HepG2 (cell line): Measurements from ENCODE around the gene DNALI1. TPM values are rescaled to one million over a fixed set of nuclear protein-coding genes. Genes with fewer than 3 reads are reported as not detected.

Source experiments
- SPEN ChIP-seq: sonication (generic); formaldehyde crosslinking; IDR thresholded peaks from 2 replicates; pipeline ENCODE4 v1.5.1; 2020; ENCODE audit warnings: low read depth, mild to moderate bottlenecking, missing genetic modification reagents
- polyA plus RNA-seq, 8 experiments: library from polyadenylated mRNA; depleted of rRNA in 3 of 8; stranded (reverse) in 7 of 8; unstranded in 1 of 8; fragments of >200 nt; fragmentation: Illumina TruSeq in 4 of 8; extraction: Trizol in 4 of 8; gene quantifications; 2 replicates each; pipeline versions ENCODE4 v1.2.1 to v1.2.3, GENCODE V29; 2011 to 2016; ENCODE audit warnings: low read depth in 4 of 8, missing spikeins in 1 of 8, mixed read lengths in 1 of 8; ENCODE audit not compliant: insufficient read depth in 1 of 8
- total RNA-seq, 5 experiments: library from RNA; depleted of rRNA; stranded (reverse); fragments of >200 nt; fragmentation: Illumina TruSeq; extraction: Trizol; gene quantifications; 2 replicates each; pipeline ENCODE4 v1.2.3, GENCODE V29; 2016; ENCODE audit warnings: low read depth in 1 of 5
- TF ChIP-seq, protein P1 (sequence below): sonication (generic); formaldehyde crosslinking; IDR thresholded peaks from 2 replicates; pipeline ENCODE4 v1.5.1; 2020; ENCODE audit warnings: mild to moderate bottlenecking, missing genetic modification reagents, borderline replicate concordance
- TF ChIP-seq, protein P2 (sequence below): sonication (generic); formaldehyde crosslinking; IDR thresholded peaks from 2 replicates; pipeline ENCODE4 v1.4.0; 2020; ENCODE audit warnings: missing genetic modification reagents
- TF ChIP-seq, protein P3 (sequence below): sonication (generic); formaldehyde crosslinking; IDR thresholded peaks from 2 replicates; pipeline ENCODE4 v1.5.1; 2020; ENCODE audit warnings: missing genetic modification reagents, mild to moderate bottlenecking, borderline replicate concordance
- TF ChIP-seq, protein P4 (sequence below), 2 experiments: sonication (generic) in 1 of 2; formaldehyde crosslinking in 1 of 2; IDR thresholded peaks; 2 replicates each; pipeline versions ENCODE4 v1.6.1 to v1.9.0; 2014 to 2022; ENCODE audit warnings: antibody characterized with exemption in 1 of 2, borderline replicate concordance in 1 of 2, inconsistent platforms in 1 of 2, low read depth in 1 of 2, missing genetic modification reagents in 1 of 2

Gene DNALI1
- total and polyA plus RNA-seq, 2 of the 13 experiments (the other 11 are each of a cell fraction or from before 2014, with no cell fraction given) = 0.42 to 0.70 TPM

DNA sequence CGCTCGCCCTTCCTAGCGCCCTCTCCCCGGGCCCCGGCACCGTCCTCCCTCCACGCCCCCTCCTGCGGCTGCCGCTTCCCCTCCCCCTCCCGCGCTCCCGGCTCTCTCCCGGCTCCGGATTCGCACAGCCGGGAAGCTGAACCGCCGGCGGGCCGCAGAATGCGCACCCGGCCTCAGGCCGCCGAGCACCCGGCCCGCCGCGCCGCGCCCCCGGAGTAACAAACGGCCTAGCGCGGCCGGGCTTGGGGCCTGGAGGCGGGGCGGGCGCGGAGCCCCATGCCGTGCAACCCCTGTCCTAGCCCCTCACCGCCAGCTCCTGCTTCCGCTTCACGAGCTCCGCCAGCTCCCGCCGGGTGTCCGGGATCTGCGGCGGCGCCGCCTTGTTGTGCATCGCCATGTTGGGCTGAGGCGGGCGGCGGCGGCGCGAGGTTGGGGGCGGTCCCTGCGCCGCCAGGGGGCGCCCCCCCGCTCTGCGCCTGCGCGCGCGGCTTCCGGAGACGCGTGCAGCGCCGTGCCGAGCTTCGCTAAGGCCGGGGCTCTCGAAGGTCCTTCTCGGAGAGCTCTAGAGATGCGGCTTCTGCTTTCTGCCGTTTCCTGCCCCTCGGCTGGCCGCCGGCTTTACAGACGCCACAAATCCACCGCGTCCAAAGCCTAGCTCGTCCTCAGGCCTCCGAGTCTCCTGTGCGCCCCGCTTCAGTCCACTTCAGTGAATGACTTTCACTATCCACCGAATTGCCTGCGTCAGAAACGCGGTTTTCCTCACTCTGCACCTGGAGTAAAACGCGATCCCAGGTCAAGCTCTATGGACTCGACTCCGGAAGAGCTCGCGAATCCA, 42.2 kb upstream of the DNALI1 start, which contains the start of gene MEAF6 (continued):
- TF ChIP-seq, protein P1, sequence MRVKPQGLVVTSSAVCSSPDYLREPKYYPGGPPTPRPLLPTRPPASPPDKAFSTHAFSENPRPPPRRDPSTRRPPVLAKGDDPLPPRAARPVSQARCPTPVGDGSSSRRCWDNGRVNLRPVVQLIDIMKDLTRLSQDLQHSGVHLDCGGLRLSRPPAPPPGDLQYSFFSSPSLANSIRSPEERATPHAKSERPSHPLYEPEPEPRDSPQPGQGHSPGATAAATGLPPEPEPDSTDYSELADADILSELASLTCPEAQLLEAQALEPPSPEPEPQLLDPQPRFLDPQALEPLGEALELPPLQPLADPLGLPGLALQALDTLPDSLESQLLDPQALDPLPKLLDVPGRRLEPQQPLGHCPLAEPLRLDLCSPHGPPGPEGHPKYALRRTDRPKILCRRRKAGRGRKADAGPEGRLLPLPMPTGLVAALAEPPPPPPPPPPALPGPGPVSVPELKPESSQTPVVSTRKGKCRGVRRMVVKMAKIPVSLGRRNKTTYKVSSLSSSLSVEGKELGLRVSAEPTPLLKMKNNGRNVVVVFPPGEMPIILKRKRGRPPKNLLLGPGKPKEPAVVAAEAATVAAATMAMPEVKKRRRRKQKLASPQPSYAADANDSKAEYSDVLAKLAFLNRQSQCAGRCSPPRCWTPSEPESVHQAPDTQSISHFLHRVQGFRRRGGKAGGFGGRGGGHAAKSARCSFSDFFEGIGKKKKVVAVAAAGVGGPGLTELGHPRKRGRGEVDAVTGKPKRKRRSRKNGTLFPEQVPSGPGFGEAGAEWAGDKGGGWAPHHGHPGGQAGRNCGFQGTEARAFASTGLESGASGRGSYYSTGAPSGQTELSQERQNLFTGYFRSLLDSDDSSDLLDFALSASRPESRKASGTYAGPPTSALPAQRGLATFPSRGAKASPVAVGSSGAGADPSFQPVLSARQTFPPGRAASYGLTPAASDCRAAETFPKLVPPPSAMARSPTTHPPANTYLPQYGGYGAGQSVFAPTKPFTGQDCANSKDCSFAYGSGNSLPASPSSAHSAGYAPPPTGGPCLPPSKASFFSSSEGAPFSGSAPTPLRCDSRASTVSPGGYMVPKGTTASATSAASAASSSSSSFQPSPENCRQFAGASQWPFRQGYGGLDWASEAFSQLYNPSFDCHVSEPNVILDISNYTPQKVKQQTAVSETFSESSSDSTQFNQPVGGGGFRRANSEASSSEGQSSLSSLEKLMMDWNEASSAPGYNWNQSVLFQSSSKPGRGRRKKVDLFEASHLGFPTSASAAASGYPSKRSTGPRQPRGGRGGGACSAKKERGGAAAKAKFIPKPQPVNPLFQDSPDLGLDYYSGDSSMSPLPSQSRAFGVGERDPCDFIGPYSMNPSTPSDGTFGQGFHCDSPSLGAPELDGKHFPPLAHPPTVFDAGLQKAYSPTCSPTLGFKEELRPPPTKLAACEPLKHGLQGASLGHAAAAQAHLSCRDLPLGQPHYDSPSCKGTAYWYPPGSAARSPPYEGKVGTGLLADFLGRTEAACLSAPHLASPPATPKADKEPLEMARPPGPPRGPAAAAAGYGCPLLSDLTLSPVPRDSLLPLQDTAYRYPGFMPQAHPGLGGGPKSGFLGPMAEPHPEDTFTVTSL (CRISPR knock-in tag) = peak; percentile 69; the same call in 1 of the 2 replicates
- TF ChIP-seq, protein P2, sequence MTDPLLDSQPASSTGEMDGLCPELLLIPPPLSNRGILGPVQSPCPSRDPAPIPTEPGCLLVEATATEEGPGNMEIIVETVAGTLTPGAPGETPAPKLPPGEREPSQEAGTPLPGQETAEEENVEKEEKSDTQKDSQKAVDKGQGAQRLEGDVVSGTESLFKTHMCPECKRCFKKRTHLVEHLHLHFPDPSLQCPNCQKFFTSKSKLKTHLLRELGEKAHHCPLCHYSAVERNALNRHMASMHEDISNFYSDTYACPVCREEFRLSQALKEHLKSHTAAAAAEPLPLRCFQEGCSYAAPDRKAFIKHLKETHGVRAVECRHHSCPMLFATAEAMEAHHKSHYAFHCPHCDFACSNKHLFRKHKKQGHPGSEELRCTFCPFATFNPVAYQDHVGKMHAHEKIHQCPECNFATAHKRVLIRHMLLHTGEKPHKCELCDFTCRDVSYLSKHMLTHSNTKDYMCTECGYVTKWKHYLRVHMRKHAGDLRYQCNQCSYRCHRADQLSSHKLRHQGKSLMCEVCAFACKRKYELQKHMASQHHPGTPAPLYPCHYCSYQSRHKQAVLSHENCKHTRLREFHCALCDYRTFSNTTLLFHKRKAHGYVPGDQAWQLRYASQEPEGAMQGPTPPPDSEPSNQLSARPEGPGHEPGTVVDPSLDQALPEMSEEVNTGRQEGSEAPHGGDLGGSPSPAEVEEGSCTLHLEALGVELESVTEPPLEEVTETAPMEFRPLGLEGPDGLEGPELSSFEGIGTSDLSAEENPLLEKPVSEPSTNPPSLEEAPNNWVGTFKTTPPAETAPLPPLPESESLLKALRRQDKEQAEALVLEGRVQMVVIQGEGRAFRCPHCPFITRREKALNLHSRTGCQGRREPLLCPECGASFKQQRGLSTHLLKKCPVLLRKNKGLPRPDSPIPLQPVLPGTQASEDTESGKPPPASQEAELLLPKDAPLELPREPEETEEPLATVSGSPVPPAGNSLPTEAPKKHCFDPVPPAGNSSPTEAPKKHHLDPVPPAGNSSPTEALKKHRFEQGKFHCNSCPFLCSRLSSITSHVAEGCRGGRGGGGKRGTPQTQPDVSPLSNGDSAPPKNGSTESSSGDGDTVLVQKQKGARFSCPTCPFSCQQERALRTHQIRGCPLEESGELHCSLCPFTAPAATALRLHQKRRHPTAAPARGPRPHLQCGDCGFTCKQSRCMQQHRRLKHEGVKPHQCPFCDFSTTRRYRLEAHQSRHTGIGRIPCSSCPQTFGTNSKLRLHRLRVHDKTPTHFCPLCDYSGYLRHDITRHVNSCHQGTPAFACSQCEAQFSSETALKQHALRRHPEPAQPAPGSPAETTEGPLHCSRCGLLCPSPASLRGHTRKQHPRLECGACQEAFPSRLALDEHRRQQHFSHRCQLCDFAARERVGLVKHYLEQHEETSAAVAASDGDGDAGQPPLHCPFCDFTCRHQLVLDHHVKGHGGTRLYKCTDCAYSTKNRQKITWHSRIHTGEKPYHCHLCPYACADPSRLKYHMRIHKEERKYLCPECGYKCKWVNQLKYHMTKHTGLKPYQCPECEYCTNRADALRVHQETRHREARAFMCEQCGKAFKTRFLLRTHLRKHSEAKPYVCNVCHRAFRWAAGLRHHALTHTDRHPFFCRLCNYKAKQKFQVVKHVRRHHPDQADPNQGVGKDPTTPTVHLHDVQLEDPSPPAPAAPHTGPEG = peak; percentile 93
- TF ChIP-seq, protein P3, sequence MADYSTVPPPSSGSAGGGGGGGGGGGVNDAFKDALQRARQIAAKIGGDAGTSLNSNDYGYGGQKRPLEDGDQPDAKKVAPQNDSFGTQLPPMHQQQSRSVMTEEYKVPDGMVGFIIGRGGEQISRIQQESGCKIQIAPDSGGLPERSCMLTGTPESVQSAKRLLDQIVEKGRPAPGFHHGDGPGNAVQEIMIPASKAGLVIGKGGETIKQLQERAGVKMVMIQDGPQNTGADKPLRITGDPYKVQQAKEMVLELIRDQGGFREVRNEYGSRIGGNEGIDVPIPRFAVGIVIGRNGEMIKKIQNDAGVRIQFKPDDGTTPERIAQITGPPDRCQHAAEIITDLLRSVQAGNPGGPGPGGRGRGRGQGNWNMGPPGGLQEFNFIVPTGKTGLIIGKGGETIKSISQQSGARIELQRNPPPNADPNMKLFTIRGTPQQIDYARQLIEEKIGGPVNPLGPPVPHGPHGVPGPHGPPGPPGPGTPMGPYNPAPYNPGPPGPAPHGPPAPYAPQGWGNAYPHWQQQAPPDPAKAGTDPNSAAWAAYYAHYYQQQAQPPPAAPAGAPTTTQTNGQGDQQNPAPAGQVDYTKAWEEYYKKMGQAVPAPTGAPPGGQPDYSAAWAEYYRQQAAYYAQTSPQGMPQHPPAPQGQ (CRISPR knock-in tag) = no peak
- TF ChIP-seq, protein P4, sequence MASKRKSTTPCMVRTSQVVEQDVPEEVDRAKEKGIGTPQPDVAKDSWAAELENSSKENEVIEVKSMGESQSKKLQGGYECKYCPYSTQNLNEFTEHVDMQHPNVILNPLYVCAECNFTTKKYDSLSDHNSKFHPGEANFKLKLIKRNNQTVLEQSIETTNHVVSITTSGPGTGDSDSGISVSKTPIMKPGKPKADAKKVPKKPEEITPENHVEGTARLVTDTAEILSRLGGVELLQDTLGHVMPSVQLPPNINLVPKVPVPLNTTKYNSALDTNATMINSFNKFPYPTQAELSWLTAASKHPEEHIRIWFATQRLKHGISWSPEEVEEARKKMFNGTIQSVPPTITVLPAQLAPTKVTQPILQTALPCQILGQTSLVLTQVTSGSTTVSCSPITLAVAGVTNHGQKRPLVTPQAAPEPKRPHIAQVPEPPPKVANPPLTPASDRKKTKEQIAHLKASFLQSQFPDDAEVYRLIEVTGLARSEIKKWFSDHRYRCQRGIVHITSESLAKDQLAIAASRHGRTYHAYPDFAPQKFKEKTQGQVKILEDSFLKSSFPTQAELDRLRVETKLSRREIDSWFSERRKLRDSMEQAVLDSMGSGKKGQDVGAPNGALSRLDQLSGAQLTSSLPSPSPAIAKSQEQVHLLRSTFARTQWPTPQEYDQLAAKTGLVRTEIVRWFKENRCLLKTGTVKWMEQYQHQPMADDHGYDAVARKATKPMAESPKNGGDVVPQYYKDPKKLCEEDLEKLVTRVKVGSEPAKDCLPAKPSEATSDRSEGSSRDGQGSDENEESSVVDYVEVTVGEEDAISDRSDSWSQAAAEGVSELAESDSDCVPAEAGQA (IDR thresholded peaks at IDR 0.05; ENCODE audit: low read depth) = peak; percentile 64; the same call in 1 of the 2 replicates
- TF ChIP-seq, protein P4 (CRISPR knock-in tag; IDR thresholded peaks at IDR 0.05; ENCODE audit: borderline replicate concordance) = peak; percentile 79; the same call in 1 of the 2 replicates
- peak; percentile 75 for TF ChIP-seq SPEN (CRISPR knock-in tag)
